Activated CD4-positive, alpha-beta T cell treated with anti-CD3 and anti-CD28 coated beads, Interleukin-2, amount 10 ng/mL, durations not matched to agents 24 days and 14 days (primary cell): Measurements from ENCODE around the gene RNF113A. TPM values are rescaled to one million over a fixed set of nuclear protein-coding genes. Genes with fewer than 3 reads are reported as not detected.

Source experiments
- total RNA-seq: library from RNA; stranded (reverse); gene quantifications from 2 replicates; pipeline ENCODE4 v1.2.3, GENCODE V29; 2022

Gene RNF113A
- total RNA-seq, 1 donor from 2014 or later, result 26.7 TPM

Other genes with a start within 250 kb of the RNF113A start
- gene SEPTIN6, start 178.6 kb downstream of the RNF113A start, total RNA-seq, result 151 and 153 TPM in 2 replicates
- gene SOWAHD, start 113.1 kb downstream of the RNF113A start, total RNA-seq, result 0.35 and 0.45 TPM in 2 replicates
- gene RPL39, start 80.1 kb downstream of the RNF113A start, total RNA-seq, result 2,109 and 2,135 TPM in 2 replicates
- 12.4 and 12.6 TPM in 2 replicates for gene UPF3B, start 18.8 kb downstream of the RNF113A start, total RNA-seq
- 75.1 and 79.0 TPM in 2 replicates for gene NDUFA1, start 99 bp upstream of the RNF113A start, total RNA-seq
- not detected in 2 replicates for gene AKAP14, start 24.2 kb upstream of the RNF113A start, total RNA-seq
- gene NKAP, start 72.0 kb upstream of the RNF113A start, total RNA-seq, result 8.9 and 10.2 TPM in 2 replicates
- gene RHOXF2B, start 206.0 kb upstream of the RNF113A start, total RNA-seq, result not detected in 2 replicates
- not detected in 2 replicates for gene RHOXF1, start 244.2 kb upstream of the RNF113A start, total RNA-seq